Activated CD4-positive, alpha-beta T cell treated with anti-CD3 and anti-CD28 coated beads, Interleukin-2, amount 50 U/mL, for 1 hour (primary cell): ENCODE results near the gene ARL8A.
A peak's percentile ranks its signal among the peaks of the same experiment; 100 is the strongest.
"Not testable (repeated sequence)": the region's sequence is repeated elsewhere in the genome, so short reads cannot be mapped to it uniquely, and the experiment has no call there.

ENCODE experiments used
- DNase-seq: peaks from one replicate; pipeline ENCODE4 v3.0.0-alpha.2; 2020

Gene ARL8A

GRCh38 chr1:202144402-202145067, at the start of gene ARL8A:
ARL8A (minus strand) TSS chr1:202144737; CDS start chr1:202144572, 165 bp downstream.
- peak; percentile 68 for DNase-seq

- DNase-seq, result no peak
Observed at GRCh38 chr1:202194328-202194648, 49.8 kb upstream of the ARL8A start.

GRCh38 chr1:202193614-202194327, 49.2 kb upstream of the ARL8A start, which contains the start of gene LGR6:
LGR6 (plus strand) TSS chr1:202193799; CDS start chr1:202193990, 191 bp downstream.
- no peak for DNase-seq

GRCh38 chr1:202192770-202193613, 48.5 kb upstream of the ARL8A start:
- peak; percentile 56 for DNase-seq

- DNase-seq, result not testable (repeated sequence)
Observed at GRCh38 chr1:202191391-202191790, 46.9 kb upstream of the ARL8A start.

GRCh38 chr1:202189918-202190715, 45.6 kb upstream of the ARL8A start:
- DNase-seq, result no peak

GRCh38 chr1:202189001-202189790, 44.7 kb upstream of the ARL8A start:
- DNase-seq, result peak; percentile 83

GRCh38 chr1:202187697-202188407, 43.3 kb upstream of the ARL8A start:
- no peak for DNase-seq

- DNase-seq, result no peak
Observed at GRCh38 chr1:202187041-202187671, 42.6 kb upstream of the ARL8A start.

DNA sequence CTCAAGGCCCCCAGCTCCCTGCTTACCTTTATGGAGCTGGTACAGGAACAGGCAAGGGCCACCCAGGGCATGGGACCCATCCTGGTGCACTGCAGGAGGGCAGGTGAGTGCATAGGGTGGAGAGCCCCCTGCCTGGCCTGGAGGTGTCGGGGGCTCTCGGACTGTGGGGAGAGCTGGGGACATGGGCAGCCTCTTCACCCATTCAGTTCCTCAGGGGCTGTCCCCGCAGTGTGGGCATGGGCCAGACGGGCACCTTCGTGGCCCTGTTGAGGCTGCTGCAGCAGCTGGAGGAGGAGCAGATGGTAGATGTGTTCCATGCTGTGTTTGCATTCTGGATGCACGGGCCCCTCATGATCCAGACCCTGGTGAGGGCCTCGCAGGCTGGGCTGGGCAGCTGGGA, 41.8 kb upstream of the ARL8A start:
- no peak for DNase-seq

DNA sequence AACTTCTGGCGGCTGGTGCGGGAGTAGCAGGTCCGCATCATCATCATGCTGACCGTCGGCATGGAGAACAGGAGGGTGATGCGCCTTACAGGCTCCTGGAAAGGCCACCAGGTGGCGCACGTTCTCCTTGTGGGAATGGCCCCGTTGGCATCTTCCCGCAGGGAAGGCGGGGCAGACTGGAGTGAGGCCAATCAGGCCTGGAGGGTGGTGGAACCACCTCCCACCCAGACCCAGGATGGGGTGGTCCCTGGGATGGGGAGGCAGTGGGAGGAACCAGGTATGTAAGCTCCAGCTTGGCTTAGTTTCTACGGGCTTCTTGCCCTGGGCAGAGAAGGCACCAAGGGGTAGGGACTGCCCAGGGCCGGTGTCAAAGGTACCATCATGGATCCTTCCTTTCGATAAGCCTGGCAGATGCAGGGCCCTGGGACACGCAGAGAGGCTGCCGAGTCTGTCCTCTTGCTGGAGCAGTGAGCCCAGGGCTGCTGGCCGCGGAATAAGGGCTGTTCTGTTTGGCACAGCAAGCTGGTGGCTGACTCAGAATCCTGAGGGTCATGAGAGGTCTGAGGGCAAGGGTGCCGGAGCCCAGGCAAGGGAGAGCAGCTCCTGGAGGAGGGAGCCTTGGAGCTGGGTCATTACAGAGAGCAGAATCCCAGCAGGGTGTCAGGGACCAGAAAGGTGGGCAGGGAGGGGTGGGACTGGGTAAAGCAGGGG, 40.4 kb upstream of the ARL8A start:
- DNase-seq, result peak; percentile 65

- DNase-seq, result no peak
Observed at GRCh38 chr1:202182040-202182877, 37.7 kb upstream of the ARL8A start.

DNA sequence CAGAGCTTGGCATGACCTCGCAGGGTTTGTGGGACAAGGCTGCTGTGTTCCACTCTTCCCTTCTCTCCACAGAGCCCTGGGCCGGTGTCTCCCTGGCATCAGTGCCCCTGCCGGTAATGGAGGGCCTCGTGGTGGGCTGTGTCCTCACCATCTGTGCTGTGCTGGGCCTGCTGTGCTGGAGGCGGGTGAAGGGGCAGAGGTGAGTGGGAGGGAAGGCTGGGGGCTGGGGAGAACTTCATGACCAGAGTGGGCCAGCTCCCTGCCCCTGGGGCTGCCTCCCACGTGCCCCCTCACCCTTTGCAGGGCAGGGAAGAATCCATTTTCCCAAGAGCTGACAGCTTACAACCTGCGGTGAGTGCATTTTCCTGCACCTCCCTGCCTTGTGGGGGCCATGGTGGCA, 37.0 kb upstream of the ARL8A start:
- DNase-seq, result no peak

DNA sequence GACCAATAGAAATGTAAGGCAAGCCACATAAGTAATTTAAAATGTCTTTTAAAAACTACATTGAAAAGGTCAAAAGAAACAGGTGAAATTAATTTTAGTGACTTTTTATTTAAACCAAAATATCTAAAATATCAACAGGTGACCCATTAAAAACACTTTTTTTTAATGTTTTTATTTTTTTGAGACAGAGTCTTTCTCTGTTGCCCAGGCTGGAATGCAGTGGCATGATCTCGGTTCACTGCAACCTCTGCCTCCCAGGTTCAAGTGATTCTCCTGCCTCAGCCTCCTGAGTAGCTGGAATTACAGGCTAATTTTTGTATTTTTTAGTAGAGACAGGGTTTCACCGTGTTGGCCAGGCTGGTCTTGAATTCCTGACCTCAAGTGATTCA, 36.2 kb upstream of the ARL8A start:
- DNase-seq, result not testable (repeated sequence)

- DNase-seq, result no peak
Observed at GRCh38 chr1:202179828-202180750, 35.6 kb upstream of the ARL8A start.

DNA sequence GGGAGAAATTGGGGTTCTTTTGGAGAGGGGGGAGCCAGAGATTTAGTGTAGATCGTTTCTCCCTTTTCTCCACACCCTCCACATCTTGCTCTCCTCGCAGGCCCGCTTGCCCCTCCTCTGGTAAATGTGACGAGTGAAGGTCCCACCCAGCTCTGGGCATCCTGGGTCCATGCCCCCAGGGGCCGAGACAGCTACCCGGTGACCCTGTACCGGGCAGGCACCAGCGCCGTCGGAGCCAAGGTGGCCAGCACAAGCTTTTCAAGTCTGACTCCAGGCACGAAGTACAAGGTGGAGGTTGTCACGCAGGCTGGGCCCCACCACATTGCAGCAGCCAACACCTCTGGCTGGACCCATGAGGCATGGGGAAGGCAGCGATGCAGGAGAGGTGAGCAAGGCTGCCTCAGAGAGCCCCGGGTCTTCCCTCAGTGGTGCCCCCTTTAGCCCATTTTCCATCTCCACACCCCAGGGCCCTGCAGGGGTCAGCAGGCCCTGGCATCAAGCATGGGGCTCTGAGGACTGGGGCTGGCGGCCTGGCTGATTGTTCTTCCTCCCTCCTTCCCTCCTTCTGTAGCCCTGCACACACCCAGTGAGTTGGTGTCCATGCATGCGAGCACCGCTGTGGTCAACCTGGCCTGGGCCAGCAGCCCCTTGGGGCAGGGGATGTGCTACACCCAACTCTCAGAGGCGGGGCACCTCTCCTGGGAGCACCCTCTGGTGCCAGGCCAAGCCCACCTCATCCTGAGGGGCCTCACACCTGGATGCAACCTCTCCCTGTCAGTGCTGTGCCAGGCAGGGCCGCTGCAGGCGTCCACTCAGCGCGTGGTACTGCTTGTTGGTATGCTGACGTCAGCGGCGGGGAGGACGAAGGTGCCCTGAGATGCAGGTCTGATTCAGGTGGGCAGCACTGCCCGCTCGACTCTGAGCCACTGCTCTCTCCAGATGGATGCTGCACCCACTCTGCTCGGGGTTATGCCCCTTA, 32.7 kb upstream of the ARL8A start:
- DNase-seq, result no peak

- no peak for DNase-seq
Observed at GRCh38 chr1:202173993-202174392, 29.5 kb upstream of the ARL8A start.
